HG02852 (cell line): ENCODE data around the gene GALNT16.
"Not testable (repeated sequence)": the region's sequence is repeated elsewhere in the genome, so short reads cannot be mapped to it uniquely, and the experiment has no call there.

Source experiments
- ATAC-seq: cut with Tn5 transposase; IDR thresholded peaks from one replicate; pipeline ENCODE4 v1.9.1; 2021; ENCODE audit warnings: mild to moderate bottlenecking, moderate library complexity; ENCODE audit not compliant: unreplicated experiment

The GALNT16 gene

GRCh38 chr14:69259168-69259526, 811 bp upstream of the GALNT16 start:
- ATAC-seq, result no peak

DNA sequence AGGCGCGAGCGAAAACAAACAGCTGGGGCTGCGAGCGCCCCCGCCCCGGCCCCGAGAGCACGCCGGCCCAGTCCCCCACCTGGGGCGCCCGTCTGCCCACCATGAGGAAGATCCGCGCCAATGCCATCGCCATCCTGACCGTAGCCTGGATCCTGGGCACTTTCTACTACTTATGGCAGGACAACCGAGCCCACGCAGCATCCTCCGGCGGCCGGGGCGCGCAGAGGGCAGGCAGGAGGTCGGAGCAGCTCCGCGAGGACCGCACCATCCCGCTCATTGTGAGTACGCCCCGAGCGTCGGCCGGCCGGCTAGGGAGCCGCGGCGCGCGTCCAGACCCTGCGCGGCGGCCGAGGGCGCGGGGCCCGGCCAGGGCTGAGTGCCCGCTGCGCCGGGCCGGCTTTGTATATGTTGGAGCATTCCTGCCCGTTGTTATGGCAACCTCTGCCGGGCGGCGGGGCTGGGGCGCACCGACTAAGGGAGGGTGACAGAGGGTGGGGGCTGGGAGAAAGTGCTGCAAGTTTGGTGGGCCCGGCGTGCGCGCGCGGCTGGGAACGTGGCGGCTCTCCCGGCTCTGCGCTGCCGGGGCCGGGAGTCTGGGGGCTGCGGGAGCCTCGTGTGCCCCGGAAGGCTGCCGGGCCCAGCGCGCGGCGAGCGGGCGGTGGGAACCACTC, 367 bp downstream of the GALNT16 start:
- ATAC-seq, result no peak

DNA sequence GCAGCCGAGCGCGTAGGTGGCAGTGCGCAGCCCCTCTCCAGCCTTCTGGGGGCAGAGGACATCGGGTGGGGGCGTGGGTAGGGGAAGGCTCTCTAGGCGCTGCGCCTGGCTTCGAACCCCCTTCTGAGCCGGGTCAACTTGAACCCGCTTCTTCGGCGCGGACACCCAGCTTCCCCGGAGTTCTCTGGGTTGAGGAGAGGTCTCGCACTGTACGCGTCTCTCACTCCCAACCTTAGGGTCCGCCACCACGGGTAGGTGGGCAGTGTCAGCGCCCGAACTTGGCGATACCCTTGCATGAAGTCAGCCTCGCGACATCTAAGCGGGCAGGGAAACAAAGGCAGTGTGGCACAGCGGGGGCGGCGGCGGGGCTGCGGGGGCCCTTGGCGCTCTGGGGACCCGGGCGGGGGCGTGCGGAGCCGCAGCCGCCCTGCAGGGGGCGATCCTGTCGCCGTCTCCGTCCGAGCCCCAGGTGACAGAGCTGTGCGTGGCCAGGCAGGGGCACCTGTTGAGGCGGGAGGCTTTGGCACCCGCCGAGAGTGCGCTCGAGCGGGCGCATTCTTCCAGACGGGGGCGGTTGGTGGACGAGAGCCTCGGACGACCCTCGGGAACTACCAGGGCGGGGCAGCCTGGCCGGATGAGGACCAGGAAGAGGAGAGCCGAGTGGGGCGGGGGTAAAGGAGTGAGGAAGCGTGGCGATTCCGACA, 1.1 kb downstream of the GALNT16 start:
- no peak for ATAC-seq

DNA sequence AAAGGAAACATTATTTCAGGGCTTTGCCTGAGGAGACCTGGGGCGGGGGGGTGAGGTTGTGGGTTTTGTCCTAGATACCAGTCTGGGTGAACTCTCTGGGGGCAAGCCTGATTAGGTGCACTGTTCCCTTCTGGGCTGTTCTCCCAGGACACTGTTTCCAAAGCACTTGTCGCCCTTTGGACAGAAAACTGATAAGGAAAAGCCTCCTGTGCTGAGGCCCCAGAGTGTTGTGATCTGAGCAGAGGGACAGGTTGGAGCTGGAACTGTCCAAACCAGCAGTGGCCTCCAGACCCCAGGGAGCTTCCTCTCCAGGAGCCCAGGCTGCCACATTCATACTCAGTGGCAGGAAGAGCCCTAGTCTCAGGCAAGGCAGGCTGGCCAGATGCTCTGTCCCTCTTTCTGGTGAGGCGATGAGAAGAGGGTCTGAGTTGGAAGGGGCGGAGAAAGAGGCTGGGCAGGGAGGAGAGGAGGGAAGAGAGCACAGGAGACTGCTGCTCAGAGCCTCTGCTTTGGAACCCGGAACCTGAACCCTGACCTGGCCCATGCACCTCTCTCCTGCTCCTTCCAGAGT, 1.9 kb downstream of the GALNT16 start:
- ATAC-seq, result no peak

DNA sequence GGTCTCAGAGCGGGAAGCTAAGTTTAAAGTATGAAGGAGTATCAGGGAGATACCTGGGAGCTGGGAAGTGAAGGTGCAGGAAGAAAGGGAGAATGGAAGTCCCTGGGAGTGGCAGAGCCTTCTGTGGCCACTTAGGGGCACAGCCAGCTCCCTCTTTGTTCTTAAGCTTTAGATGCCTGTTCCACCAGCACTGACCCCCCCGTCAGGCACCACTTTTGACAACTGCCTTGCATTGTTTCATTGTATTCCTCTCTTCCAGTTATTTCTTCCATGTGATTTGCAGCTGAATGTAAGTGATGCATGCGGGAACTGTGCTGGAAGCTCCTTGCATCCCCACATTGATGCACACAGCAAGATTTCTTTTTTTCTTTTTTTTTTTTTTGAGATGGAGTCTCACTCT, 2.6 kb downstream of the GALNT16 start:
- ATAC-seq, result no peak

DNA sequence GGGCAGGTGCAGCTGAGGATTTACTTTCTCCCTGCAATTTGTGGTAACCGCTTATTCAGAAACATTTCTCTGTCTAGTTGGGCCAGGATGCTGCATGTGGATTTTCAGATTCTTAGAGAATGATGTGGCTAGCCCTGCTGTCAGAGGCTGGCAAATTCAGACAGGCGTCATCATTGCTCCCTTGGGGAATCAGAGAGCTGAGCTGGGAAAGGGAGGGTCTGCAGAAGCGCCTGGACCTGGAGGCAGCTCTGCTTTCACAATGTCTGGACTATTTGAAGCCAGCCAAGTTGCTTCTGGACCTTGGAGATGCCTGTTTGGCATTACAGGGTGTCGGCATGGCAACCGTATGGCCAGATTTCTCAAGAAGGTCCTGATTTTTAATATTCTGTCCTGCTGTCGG, 3.4 kb downstream of the GALNT16 start:
- no peak for ATAC-seq

DNA sequence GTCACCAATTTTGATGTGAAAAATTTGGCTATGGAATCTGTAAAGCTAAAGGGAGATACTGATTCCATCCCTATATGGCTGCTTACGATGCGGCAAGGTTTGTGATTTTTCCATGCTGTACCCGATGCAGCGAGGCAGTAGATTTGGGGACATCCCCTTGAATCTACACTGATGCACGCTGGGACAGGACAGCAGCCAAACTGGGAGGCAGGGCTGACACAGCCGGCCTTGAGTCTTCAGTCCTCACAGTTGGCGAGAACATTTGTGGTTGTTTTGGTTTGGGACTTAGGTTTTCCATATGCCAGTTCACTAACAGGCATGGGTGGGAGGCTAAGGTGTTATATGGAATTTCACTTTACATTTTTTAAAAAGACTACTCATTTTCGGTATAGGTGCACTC, 3.8 kb downstream of the GALNT16 start:
- no peak for ATAC-seq

- ATAC-seq, result no peak
These were observed 6.8 kb downstream of the GALNT16 start for GRCh38 chr14:69266572-69267345.

GRCh38 chr14:69267492-69267891, 7.5 kb downstream of the GALNT16 start:
- no peak for ATAC-seq

- ATAC-seq, result no peak
These were observed 8.3 kb downstream of the GALNT16 start for GRCh38 chr14:69268223-69268622.

GRCh38 chr14:69268763-69269162, 8.8 kb downstream of the GALNT16 start:
- ATAC-seq, result no peak

- ATAC-seq, result no peak
These were observed 9.4 kb downstream of the GALNT16 start for GRCh38 chr14:69269381-69269780.

DNA sequence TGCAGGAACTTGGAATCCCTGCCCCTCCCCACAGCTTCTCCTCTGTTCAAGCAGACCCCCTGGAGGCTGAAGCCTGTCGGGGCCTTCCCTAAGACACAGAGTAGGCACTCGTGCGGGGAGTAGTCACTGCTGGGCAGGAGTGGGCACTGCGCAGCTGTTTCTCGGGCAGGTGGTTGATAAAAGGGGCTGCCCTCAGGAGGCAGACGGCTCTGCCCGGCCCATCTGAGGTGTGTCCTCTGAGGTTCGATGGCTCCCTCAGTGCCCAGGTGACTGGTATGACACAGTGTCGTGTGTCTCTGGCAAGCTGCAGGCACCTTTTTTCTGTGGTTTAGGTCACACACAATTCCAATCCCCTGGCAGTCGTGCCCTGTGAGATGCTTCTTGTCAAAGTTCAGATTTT, 10.1 kb downstream of the GALNT16 start:
- ATAC-seq, result no peak

GRCh38 chr14:69270795-69271708, 11.1 kb downstream of the GALNT16 start:
- ATAC-seq, result no peak

- ATAC-seq, result no peak
These were observed 14.4 kb downstream of the GALNT16 start for GRCh38 chr14:69274321-69274720.

DNA sequence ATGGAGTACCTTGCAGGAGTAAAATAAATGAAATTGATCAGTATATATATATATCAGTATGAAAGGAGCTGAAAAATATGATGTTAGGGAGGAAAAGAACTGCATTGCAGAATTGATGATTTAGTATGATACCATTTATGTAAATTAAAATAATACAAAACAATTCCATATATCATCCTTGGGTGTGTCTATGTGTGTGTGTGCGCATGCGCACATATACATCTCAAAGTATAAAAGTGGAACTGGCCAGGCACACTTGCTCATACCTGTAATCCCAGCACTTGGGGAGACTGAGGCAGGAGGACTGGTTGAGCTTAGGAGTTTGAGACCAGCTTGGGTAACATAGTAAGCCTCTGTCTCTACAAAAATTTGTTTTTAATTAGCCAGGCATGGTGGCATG, 15.4 kb downstream of the GALNT16 start:
- no peak for ATAC-seq

DNA sequence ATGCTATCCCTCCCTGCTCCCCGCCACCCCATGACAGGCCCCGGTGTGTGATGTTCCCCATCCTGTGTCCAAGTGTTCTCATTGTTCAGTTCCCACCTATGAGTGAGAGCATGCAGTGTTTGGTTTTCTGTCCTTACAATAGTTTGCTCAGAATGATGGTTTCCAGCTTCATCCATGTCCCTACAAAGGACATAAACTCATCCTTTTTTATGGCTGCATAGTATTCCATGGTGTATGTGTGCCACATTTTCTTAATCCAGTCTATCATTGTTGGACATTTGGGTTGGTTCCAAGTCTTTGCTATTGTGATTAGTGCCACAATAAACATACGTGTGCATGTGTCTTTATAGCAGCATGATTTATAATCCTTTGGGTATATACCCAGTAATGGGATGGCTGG, 17.4 kb downstream of the GALNT16 start:
- ATAC-seq, result not testable (repeated sequence)

DNA sequence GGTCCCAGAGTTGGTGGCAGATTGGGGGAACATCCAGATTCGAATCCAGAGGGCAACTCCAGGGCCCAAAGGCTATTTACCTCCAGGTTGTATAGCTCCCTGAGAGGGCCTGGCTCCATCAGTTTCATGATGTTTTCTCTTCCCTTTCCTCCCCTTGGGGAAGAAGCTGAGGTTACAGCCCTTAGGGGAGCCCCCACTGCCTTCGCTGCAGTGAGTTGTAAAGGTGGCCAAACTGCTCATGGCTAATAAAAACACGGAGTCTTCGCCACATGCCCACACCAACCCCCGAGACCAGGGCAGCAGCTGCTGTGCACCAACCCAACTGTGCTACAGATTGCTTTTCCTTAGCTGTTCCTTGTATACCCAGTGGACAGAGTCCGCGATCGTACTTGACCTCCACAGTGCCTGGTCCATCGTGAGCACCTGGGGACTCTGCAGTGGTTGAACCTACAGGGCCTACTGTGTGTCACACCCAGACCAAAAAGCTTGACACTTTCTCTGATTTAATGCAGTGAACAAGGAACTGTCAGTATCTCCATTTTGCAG, 20.9 kb downstream of the GALNT16 start:
- no peak for ATAC-seq

- ATAC-seq, result no peak
These were observed 21.7 kb downstream of the GALNT16 start for GRCh38 chr14:69281450-69282169.

DNA sequence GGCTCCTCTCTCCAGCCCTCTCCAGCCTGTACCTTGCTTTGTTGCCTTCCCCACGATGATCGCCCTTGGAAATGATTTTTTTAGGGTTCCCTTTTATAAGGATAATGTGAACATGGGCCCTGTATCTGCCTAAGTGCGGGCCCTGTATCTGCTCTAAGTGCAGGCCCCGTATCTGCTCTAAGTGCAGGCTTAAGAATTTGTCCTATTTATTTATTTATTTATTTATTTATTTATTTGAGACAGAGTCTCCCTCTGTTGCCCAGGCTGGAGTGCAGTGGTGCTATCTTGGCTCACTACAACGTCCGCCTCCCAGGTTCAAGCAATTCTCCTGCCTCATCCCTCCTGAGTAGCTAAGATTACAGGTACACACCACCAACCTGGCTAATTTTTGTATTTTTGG, 22.5 kb downstream of the GALNT16 start:
- no peak for ATAC-seq
